HG03565 (cell line): Measurements from ENCODE around the gene PPM1E.
"Not testable (repeated sequence)": the region's sequence is repeated elsewhere in the genome, so short reads cannot be mapped to it uniquely, and the experiment has no call there.

ENCODE experiments used
- ATAC-seq: cut with Tn5 transposase; IDR thresholded peaks from one replicate; pipeline ENCODE4 v1.9.1; 2021; ENCODE audit warnings: mild to moderate bottlenecking, moderate library complexity; ENCODE audit not compliant: unreplicated experiment

Gene PPM1E

GRCh38 chr17:58778482-58778881 is 22.8 kb downstream of the PPM1E start:
- ATAC-seq, result not testable (repeated sequence)

GRCh38 chr17:58779446-58779845 is 23.8 kb downstream of the PPM1E start:
- ATAC-seq, result no peak

- no peak for ATAC-seq
Measured at GRCh38 chr17:58783380-58783779, 27.7 kb downstream of the PPM1E start.

- ATAC-seq, result no peak
Measured at GRCh38 chr17:58785097-58785496, 29.4 kb downstream of the PPM1E start.

- ATAC-seq, result no peak
Measured at GRCh38 chr17:58786586-58787295, 31.1 kb downstream of the PPM1E start.

- ATAC-seq, result no peak
Measured at GRCh38 chr17:58788199-58788598, 32.5 kb downstream of the PPM1E start.

- no peak for ATAC-seq
Measured at GRCh38 chr17:58789160-58789559, 33.5 kb downstream of the PPM1E start.

- ATAC-seq, result no peak
Measured at GRCh38 chr17:58789831-58790230, 34.2 kb downstream of the PPM1E start.

- ATAC-seq, result not testable (repeated sequence)
Measured at GRCh38 chr17:58794508-58794907, 38.9 kb downstream of the PPM1E start.

- ATAC-seq, result no peak
Measured at GRCh38 chr17:58802188-58802587, 46.5 kb downstream of the PPM1E start.

GRCh38 chr17:58806046-58806445 is 50.4 kb downstream of the PPM1E start:
- no peak for ATAC-seq

- no peak for ATAC-seq
Measured at GRCh38 chr17:58808609-58809563, 53.2 kb downstream of the PPM1E start.

GRCh38 chr17:58809564-58809936 is 53.9 kb downstream of the PPM1E start:
- no peak for ATAC-seq

- ATAC-seq, result no peak
Measured at GRCh38 chr17:58811290-58811689, 55.6 kb downstream of the PPM1E start.

- no peak for ATAC-seq
Measured at GRCh38 chr17:58813712-58814111, 58.1 kb downstream of the PPM1E start.

- ATAC-seq, result no peak
Measured at GRCh38 chr17:58818654-58819053, 63.0 kb downstream of the PPM1E start.

- ATAC-seq, result no peak
Measured at GRCh38 chr17:58822148-58823050, 66.7 kb downstream of the PPM1E start.

- ATAC-seq, result no peak
Measured at GRCh38 chr17:58823051-58823525, 67.4 kb downstream of the PPM1E start.

- ATAC-seq, result no peak
Measured at GRCh38 chr17:58829172-58829637, 73.6 kb downstream of the PPM1E start.

- no peak for ATAC-seq
Measured at GRCh38 chr17:58831780-58832179, 76.1 kb downstream of the PPM1E start.

- no peak for ATAC-seq
Measured at GRCh38 chr17:58832514-58832913, 76.9 kb downstream of the PPM1E start.
